OCI-M2 (cell line): ENCODE results near the gene ACOT12.
"Not testable (repeated sequence)": the region's sequence is repeated elsewhere in the genome, so short reads cannot be mapped to it uniquely, and the experiment has no call there.

Experiments used
- DNase-seq: peaks from one replicate; lab custom pipeline; 2025; ENCODE audit not compliant: unreplicated experiment; lab: John Stamatoyannopoulos, UW

The ACOT12 gene

DNA sequence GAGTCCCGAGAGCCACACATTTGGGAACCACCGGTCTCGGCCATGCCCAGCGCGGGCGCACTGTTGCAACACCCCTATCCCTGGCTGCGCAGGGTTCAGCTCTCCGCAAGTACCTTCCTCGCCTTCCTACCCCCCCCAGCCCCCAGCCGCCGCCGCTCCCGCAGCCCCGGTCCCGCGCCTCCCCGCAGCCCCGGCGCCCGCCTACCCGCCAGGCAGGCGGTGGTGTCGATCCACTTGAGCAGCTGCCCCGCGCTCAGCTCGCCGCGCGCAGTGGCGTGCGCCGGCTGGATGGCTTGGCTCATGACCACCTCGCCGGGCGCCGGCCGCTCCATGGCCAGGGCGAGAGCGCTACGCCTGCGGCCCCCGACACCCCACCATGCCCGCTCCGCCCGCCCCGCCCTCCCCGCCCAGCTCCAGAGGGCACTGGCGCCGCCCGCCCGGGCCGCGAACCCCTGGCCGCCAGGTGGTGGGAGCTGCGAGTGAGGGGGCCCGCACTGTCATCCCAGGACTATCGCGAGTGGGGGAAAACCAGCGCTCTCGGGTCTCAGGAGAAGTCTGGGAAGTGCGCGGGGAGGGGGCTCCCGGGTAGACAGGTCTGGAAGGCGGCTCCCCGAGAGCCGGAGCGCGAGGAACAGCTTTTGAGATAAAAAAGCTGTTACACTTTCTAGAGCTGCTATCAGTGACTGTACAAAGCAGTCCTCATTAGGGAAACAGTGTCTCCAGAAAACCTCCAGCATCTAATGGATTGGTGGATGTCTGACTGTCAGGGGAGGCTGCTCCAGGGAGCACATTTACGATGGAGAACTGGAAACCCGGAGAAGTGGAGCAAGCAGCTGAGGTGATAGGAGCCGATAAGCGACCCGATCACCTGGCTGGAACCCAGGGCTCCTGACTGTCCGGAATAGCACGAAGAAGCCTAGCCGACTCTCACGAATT is at the start of gene ACOT12:
ACOT12 (minus strand) TSS at position 352 of the 936 bp plus-strand sequence; CDS start at position 332, 20 bp downstream.
- DNase-seq = no peak

DNA sequence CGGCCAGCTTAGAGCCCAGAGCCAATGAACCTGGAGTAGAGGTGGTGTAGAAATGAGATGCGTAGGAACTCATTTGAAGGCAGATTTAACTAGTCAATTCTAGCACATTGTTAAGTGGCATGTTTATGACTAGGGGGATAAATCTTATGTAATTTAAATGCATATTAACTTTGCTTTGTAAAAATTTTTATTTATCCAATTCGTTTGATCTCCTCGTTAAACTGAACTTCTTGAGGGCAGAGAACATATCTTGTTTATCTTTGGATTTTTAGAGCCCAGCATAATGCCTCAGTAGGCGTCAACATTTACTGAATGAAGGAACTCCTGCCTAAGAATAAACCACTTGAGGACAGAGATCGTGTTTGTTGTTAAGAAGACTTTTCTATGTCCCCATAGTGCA is 41.1 kb upstream of the ACOT12 start:
- no peak for DNase-seq

DNA sequence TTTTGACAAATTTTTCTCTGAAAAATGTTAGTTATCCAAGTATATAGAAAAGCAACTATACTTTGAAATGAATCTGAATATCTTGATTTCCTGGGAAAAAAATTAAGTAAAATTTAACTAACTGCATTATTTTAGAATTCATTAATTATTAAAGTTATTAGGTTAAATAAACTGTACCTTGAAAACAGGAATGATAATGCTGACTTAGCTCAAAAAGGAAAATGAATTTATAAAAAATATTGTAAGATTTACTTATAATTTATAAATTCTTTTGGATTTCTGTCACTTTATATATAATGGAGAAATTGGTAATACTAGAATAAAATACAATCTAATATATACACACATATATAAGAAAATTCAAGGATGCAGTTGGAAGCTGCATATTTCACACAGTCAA is 36.1 kb upstream of the ACOT12 start:
- DNase-seq = no peak

DNA sequence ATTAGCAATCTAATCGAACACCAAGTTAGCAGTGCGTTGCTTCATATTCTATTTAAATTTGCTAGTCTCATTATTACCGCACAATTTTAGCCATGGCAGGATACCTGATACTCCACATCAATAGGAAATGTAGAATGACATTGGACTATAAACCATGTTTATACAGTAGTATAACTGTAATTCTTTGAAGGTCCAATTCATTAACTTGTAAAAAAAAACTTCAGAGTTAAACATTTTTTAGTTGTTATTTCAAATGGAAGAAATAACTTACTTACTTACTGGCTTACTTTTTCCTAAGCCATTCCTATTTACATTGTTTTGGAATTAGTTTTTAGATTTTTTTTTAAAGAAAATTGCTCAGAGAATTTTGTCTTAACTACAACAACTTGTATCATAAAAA is 35.4 kb upstream of the ACOT12 start:
- DNase-seq = no peak

DNA sequence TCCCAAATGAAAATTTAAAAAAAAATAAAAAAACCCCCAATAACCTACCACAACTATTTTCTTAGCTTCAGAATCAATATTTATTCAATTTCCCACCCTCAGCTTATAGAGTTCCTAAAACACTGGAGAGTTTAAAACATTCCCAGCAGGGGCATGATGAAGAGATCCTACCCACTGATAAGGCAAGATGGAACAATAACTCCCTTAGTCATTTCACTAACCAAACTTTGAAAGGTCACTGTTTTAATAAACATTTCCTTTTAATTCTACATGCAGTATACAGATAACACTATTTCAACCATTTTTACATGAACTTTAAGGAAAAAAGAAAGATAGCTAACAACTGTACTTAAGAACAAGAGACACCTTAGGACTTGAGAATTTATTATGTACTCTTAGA is 34.9 kb upstream of the ACOT12 start:
- no peak for DNase-seq

DNA sequence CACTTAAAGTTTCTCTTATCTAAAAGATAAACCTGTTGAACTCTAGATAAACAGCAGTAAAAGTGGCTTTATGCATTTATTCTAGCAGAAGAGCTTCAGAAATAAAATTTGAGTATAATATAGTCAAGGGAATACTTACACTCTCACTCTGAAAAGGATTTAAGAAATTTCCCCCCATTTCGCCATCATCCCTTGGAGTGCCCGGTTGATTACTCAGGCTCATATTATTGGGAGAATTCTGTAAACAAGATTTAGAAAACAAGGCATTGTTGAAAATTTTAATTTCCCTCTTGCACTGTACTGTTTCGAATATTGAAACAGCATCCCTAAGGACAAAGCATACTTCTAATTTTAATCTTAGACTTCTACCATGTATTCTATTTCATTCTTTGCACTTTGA is 34.5 kb upstream of the ACOT12 start:
- no peak for DNase-seq

DNA sequence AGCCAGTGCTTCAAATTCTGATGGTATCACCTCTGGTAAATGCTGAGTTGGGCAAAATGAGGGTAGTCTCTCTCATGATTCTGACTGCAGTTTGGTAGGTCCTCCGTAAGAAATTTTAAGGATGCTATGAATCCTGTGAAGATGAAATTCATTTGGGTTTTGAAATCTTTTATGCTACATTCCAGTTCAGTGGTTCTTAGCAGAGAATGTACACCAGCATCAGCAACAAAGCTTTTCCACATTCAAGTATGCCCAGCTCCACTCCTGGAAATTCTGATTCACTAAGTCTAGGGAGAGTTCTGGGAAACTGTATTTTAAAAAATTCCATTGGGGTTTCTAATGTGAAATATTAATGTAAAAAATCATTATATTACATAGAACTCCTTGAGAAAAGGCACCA is 33.6 kb upstream of the ACOT12 start:
- DNase-seq = no peak

DNA sequence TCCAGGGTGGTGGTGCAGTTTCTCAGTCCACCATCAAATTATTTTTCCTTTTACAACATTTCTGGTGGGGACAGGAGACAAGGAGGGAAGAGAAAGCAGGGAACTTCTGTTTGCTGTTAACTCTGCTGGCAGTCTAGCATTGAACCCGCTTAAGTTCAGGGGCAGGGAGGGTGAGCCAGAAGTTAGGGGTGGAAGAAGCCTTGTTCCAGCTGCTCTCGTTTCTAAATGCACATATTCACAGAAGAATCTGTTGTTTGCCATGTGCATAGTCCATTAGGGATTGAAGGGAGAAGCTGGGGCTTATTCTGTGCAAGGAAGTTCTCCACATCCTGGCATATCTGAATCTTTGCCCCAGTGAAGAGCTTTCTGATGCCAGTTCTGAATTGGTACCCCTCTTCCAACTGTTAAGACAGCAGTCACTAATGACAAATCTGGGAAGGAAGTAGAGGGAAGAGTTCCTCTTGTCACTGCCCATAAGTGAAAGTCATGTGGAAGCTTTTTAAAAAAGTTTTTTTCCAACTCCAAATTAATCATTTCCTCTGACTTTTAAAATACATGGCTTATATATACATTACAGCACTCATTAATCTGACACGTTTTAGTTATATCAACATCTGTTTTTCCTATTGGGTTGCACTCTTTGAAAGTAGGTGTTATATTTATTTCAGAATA is 32.6 kb upstream of the ACOT12 start:
- no peak for DNase-seq

DNA sequence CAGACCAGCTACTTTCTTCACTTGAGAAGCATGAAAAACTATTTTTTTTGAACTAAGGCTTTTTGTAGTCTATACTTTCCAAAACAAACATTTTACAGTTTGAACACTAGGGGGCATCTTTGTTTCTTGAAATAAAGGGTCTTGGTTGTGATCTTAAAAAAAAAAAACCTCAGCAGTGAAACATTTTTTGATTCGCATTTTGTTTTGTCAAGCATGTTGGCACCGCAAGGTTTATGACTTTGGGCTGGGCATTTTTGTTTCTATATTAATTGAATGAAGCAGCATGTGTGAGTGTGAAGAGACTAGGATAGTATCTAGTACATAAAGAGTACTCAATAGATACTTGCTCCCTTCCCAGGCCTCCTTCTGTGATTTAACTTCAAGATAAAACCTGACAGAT is 31.6 kb upstream of the ACOT12 start:
- no peak for DNase-seq

DNA sequence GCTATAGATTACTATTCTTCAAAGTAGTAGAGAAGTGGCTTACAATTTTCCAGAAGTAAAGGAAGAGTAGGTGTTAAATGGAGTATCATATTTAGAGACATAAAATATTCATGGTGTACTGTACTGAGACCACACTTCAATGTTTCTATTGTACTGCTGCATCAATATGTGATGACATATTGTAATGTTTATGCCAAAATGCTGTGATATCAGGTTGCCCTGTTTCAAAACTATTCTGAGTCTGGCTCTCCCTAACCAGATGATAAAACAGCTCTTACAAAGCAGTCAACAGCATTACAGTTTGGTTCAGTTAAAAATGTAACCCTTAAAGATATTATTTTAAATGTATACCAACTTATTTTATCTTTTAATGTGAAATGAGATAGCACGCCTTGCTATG is 30.8 kb upstream of the ACOT12 start:
- DNase-seq = no peak

DNA sequence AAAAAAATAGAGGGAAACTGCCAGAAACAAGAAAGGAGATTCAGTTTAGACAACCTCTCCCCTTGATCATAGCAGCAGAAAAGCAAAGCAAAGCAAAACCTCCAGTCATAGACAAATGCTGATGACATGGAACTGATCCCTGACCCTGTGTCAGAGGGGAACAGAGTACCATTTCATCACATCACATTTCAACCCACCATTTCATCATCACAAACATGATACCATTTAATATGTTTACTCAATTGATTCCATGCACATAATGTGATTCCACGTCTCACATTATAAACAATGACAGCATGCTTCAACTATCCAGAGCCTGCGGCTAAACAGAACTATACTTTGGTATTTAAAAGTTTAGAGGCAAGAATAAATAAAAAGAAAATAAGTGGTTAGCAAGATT is 28.7 kb upstream of the ACOT12 start:
- DNase-seq = no peak

DNA sequence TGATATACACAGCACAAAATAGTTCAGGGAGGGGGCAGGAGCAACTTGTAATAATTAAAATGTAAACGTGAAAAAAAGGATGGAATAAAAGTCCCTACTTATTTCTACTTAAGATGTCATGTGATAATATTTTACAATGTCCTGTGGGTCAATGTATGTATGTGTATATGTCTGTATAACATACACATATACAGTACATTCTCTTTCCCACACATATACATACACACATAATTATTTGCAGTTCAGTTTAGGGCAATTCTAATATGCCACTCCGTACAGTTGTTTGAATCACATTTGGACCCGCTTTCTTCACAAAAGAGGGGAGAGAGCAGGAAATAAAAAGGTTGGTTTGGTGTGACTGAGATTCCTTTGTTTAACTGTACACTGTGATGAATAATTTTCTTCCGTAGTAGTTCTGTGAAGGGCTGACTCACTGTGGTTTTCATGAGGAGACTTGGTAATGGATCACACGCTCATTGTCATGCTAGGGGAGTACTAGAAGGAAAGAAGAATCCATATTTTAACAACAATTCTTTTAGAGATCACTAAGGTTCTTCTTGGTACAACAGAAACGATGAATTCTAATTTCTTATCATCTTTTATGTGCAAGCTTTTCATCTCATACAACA is 26.2 kb upstream of the ACOT12 start:
- no peak for DNase-seq

DNA sequence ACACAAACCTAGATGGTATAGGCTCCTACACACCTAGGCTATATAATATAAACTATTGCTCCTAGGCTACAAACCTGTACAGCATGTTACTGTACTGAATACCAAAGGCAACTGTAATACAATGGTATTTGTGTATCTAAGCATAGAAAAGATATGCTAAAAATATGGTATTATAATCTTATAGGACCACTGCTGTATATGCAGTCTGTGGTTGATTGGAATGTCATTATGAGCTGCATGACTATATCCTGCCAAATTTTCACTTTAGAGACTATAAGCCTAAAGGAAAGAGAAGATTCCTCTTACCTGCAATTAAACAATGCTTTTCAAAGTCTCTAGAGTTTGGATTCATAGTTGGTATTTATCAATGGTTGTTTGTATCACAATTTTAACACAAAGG is 24.7 kb upstream of the ACOT12 start:
- DNase-seq = no peak

DNA sequence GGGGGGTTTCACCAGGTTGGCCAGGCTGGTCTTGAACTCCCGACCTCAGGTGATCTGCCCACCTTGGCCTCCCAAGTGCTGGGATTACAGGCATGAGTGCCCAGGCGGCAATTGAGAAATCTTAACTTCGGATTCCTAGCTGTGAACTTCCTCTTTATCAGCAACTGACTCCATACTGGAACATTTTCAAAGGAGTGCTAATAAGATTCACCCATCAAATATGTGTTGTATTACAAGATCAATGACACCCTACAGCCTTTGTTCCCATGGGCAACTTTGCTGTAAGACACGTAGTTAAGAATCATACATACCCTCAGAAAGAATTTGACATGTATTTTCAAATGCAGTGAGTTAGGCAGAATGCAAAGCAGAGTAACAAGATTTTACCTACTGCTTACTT is 23.1 kb upstream of the ACOT12 start:
- DNase-seq = no peak

DNA sequence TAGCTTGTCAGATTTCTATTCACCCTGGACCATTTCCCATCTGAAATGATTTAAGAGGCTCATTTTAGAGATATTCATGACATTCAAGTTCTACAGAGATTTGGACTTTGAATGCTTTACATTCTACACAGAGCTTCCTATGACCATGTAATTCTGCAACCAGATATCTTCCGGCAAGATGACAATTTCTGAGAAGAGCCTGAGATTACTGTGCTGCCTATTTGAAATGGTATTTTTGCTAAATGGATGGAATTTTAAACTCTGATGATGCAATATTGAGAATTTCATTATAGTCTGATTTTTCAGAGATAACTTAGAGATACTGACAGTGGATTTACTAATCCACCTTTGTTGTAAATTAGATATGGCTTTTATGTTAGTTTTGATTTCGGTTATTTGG is 16.0 kb upstream of the ACOT12 start:
- no peak for DNase-seq

DNA sequence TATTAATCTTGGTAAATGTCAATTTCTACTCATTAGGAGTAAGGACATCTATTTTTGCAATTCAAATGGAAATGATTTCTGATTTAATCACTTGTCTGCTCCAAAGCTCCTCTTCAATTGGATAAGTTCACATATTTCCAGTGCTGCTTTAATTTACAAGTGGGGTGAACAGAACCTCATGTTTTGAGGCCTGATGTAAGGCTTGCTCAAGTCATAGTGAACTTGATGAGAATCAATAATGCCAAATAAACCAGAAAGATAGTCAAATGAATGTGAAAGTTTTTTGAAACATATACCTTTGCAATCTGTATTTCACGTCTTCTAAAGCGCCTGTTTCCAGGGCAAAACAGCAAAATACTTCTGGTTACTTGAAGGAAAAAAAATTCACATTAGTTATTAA is 15.4 kb upstream of the ACOT12 start:
- DNase-seq = no peak

DNA sequence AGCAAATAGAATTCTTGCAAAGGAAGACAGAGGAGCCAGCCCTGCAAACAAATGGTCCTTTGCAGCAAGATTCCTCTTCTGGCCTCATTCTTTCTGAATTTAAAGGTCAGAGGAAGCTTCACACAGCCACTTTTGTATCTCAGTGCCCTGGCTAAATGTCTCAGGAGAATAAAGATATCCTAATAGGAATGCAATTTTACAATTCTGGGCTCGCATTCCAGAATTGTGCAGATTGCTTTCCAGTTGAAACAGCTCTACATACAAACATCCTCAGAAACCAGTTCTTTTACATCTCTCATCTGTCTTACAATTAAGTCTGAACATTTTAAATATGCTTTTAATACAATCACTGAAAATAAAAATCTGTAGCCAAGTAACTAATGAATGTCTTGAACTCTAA is 14.6 kb upstream of the ACOT12 start:
- no peak for DNase-seq

DNA sequence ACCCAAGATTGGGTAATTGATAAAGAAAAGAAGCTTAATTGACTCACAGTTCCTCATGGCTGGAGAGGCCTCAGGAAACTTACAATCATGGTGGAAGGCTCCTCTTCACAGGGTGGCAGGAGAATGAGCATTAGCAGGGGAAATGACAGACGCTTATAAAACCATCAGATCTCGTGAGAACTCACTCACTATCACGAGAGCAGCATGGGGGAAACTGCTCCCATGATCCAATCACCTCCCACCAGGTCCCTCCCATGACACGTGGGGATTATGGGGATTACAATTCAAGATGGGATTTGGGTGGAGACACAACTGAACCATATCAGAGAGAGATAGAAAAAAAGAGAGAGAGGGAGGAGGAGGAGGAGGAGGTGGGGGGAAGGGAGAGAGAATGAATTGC is 13.9 kb upstream of the ACOT12 start:
- not testable (repeated sequence) for DNase-seq

DNA sequence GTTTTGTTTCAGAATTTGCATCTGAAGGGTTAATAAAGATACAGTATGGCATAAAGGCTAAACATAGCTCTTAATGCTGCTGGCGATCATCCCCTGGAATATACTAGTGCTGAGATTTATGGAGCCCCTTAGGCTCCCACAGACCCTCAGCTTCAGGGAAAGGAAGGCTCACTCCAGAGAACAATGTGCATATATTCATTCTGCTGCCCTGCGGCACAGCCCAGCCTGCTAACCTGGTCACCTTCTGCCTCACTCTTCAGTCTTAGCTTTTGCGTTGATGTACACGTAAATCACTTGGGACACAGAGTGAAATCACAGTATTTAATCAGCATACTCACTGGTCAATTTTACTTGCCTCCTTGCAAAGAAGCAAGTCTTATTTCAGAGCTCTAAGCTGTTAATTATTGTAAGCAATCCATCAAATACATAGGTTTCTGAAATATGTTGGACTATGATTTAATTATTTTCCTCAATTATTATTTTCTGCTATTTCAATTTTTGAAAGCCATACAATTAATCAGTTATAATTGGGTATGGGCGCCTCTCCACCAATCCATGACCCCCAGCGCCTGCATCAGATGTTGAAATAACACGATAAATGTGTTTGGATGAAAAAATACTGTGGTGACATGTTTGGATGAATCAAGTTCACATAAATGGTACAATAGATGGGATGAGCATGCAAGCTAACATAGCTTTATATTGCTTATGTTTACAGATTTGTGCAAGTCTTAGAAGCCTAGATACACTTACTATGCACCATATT is 11.4 kb upstream of the ACOT12 start:
- no peak for DNase-seq

DNA sequence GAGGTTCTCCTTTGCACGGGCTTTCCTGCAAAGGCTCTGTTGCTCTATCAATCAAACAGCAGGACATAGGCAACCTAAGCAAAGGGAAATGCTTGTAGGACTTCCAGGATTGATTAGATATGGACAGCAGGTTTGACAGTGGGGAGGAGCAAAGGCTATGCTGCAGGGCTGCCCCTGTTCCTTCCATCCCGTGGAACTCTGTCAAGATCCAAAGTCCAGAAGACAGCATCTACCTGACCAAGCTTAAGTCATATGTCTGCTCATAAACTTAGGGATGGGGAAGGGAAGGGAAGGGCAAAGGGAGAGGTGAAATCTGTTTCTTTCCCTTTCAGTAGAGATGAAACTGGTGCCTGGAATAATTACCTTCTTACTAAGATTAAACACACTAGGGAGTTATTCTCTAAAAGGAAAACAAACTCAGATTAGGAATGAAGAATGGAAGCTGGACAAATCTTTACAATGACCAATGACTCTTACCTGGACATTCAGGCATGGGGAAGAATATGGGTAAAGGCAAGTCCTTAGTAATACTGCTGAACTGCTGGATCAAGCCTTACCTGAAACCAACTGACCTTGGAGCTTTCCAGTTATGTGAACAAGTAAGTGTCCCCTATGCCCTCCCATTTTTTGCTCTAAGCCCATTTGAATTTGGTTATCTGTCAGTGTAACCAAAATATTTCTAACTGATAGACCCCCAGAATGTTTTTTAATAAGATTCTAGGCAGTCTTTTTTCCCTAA is 8.4 kb upstream of the ACOT12 start:
- DNase-seq = no peak

DNA sequence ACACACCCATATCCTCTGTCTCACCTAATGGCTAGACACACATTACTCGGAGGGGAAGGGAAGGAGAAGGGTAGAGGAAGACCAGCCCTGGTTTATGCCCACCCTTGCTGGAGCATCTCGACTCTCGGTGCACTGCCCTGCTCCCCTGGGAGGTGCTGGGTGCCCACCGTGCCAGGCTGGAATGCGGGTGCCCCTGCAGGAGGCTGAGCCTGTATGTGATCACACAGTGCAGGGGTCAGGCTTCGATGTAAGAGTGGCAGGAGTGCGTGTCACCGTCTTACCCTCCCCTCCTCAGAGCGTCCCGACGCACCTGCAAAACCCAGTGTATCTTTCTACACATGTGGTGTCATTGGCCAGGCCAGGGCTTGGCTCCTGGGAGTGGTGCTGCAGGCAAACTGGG is 7.3 kb upstream of the ACOT12 start:
- no peak for DNase-seq
